Esophagus muscularis mucosa (tissue), 4 donors: ENCODE measurements around the gene IL7R. TPM values are rescaled to one million over a fixed set of nuclear protein-coding genes. Genes with fewer than 3 reads are reported as not detected.

Experiments
- DNase-seq: peaks from one replicate; pipeline ENCODE4 v3.0.0-alpha.2; 2017; ENCODE audit errors: extremely low spot score
- H3K27ac ChIP-seq, 4 donors: fragments of 200-600 bp; sonication (generic); replicated peaks in 1 of 4; 1 replicate in 3 of 4; 2 replicates in 1 of 4; pipeline ENCODE4 v1.5.1; 2016 to 2019; ENCODE audit warnings: mild to moderate bottlenecking in 1 of 4
- H3K27me3 ChIP-seq, 4 donors: fragments of 200-600 bp; sonication (generic); one replicate each; pipeline versions ENCODE4 v1.5.1 to v1.6.0; 2016 to 2019
- H3K36me3 ChIP-seq, 4 donors: fragments of 200-600 bp; sonication (generic); one replicate each; pipeline ENCODE4 v1.5.1; 2016 to 2019
- H3K4me1 ChIP-seq, 4 donors: fragments of 200-600 bp; sonication (generic); one replicate each; pipeline ENCODE4 v1.5.1; 2016 to 2019
- H3K4me3 ChIP-seq, 4 donors: fragments of 200-600 bp; sonication (generic); 1 replicate in 2 of 4; 2 replicates in 2 of 4; pipeline ENCODE4 v1.5.1; 2016 to 2019; ENCODE audit warnings: mild to moderate bottlenecking in 4 of 4, moderate library complexity in 1 of 4
- H3K9me3 ChIP-seq, 4 donors: fragments of 200-600 bp; sonication (generic); 1 replicate in 3 of 4; 2 replicates in 1 of 4; pipeline ENCODE4 v1.5.1; 2016 to 2019
- CTCF ChIP-seq, 3 experiments: fragments of 200-600 bp in 2 of 3; fragments of 450-650 bp in 1 of 3; sonication (generic) in 2 of 3; IDR thresholded peaks; one replicate each; pipeline ENCODE4 v1.5.1; 2017 to 2019; ENCODE audit warnings: antibody characterized with exemption in 3 of 3, mild to moderate bottlenecking in 2 of 3, moderate library complexity in 1 of 3
- EP300 ChIP-seq: sonication (generic); formaldehyde crosslinking; IDR thresholded peaks from one replicate; pipeline ENCODE4 v1.6.1; 2017; ENCODE audit warnings: antibody characterized with exemption
- POLR2A ChIP-seq: fragments of 450-650 bp; IDR thresholded peaks from one replicate; pipeline ENCODE4 v1.6.1; 2017; ENCODE audit warnings: antibody characterized with exemption, moderate library complexity, mild to moderate bottlenecking, low read depth
- POLR2AphosphoS5 ChIP-seq, 2 donors: sonication (generic); formaldehyde crosslinking; IDR thresholded peaks; one replicate each; pipeline ENCODE4 v1.6.1; 2017; ENCODE audit warnings: antibody characterized with exemption in 2 of 2
- WGBS: methylation state at CpG from one replicate; pipeline ENCODE4 v1.1.5; 2018; 5-methylcytosine and 5-hydroxymethylcytosine counted together
- intact Hi-C: fragments of 100-400 bp; cut with DNase I; formaldehyde crosslinking; loops from one replicate; pipeline ENCODE4 v1.15.1; 2023
- total RNA-seq, 4 donors: library from RNA; depleted of rRNA; stranded (reverse); fragments of >200 nt; gene quantifications; one replicate each; pipeline versions ENCODE4 v1.1.0 to v1.2.1, GENCODE V29; 2016

IL7R gene
- total RNA-seq, 4 donors from 2014 or later: 2.8 to 10.6 (median 4.1) TPM

- H3K4me3 ChIP-seq: no peak overlapping the region
- H3K27ac ChIP-seq: no peak overlapping the region
- intact Hi-C loops: no loop called here
- no peaks in the 10 kb centered on the region for H3K9me3 ChIP-seq
- H3K27me3 ChIP-seq: no peaks in the 10 kb centered on the region
- H3K36me3 ChIP-seq: no peaks in the 10 kb centered on the region
- DNase-seq: no peak
- H3K4me1 ChIP-seq: no peaks in the 10 kb centered on the region
- WGBS: 83% methylated on average over 10 of the region's 10 CpGs
- TF ChIP-seq POLR2AphosphoS5 (IDR thresholded peaks at IDR 0.05) (no peak), CTCF (IDR thresholded peaks at IDR 0.05) (peak in 1 of 3 experiments; percentile 37), POLR2A (no peak)
Observed at GRCh38 chr5:35815089-35815936, 41.4 kb upstream of the IL7R start.

GRCh38 chr5:35816881-35817521, 39.7 kb upstream of the IL7R start:
- Histone ChIP-seq H3K4me3 (no peak overlapping the region), H3K27me3 (no peaks in the 10 kb centered on the region), H3K36me3 (no peaks in the 10 kb centered on the region), H3K4me1 (no peaks in the 10 kb centered on the region), H3K9me3 (no peaks in the 10 kb centered on the region), H3K27ac (no peak overlapping the region)
- intact Hi-C loops: no loop called here
- WGBS: 54% methylated on average over 4 of the region's 4 CpGs
- TF ChIP-seq CTCF (IDR thresholded peaks at IDR 0.05) (no peak), EP300 (no peak), POLR2A (no peak), POLR2AphosphoS5 (IDR thresholded peaks at IDR 0.05) (no peak)
- no peak for DNase-seq

- Histone ChIP-seq H3K36me3 (no peaks in the 10 kb centered on the region), H3K4me1 (no peaks in the 10 kb centered on the region), H3K27ac (no peak overlapping the region), H3K4me3 (no peak overlapping the region), H3K27me3 (no peaks in the 10 kb centered on the region), H3K9me3 (no peaks in the 10 kb centered on the region)
- WGBS: 96% methylated on average over 2 of the region's 2 CpGs
- intact Hi-C loops: no loop called here
- TF ChIP-seq EP300 (no peak), POLR2A (no peak), CTCF (IDR thresholded peaks at IDR 0.05) (no peak), POLR2AphosphoS5 (IDR thresholded peaks at IDR 0.05) (no peak)
- no peak for DNase-seq
Observed at GRCh38 chr5:35819026-35819425, 37.7 kb upstream of the IL7R start.

- no peaks in the 10 kb centered on the region for H3K27me3 ChIP-seq
- no peaks in the 10 kb centered on the region for H3K4me1 ChIP-seq
- DNase-seq: no peak
- intact Hi-C loops: no loop called here
- no peaks in the 10 kb centered on the region for H3K9me3 ChIP-seq
- H3K36me3 ChIP-seq: no peaks in the 10 kb centered on the region
- no peak overlapping the region for H3K27ac ChIP-seq
- 100% methylated on average over 1 of the region's 1 CpG for WGBS
- no peak overlapping the region for H3K4me3 ChIP-seq
- no peak for TF ChIP-seq POLR2A
- TF ChIP-seq CTCF (IDR thresholded peaks at IDR 0.05): no peak
- no peak for TF ChIP-seq POLR2AphosphoS5 (IDR thresholded peaks at IDR 0.05)
- TF ChIP-seq EP300: no peak
Observed at GRCh38 chr5:35819668-35820067, 37.0 kb upstream of the IL7R start.
